GM19025 (cell line): ENCODE data around the gene CCR7.

Source experiments
- ATAC-seq: cut with Tn5 transposase; IDR thresholded peaks from one replicate; pipeline ENCODE4 v1.9.1; 2021; ENCODE audit warnings: mild to moderate bottlenecking, low read depth, moderate library complexity; ENCODE audit not compliant: unreplicated experiment

Gene CCR7

DNA sequence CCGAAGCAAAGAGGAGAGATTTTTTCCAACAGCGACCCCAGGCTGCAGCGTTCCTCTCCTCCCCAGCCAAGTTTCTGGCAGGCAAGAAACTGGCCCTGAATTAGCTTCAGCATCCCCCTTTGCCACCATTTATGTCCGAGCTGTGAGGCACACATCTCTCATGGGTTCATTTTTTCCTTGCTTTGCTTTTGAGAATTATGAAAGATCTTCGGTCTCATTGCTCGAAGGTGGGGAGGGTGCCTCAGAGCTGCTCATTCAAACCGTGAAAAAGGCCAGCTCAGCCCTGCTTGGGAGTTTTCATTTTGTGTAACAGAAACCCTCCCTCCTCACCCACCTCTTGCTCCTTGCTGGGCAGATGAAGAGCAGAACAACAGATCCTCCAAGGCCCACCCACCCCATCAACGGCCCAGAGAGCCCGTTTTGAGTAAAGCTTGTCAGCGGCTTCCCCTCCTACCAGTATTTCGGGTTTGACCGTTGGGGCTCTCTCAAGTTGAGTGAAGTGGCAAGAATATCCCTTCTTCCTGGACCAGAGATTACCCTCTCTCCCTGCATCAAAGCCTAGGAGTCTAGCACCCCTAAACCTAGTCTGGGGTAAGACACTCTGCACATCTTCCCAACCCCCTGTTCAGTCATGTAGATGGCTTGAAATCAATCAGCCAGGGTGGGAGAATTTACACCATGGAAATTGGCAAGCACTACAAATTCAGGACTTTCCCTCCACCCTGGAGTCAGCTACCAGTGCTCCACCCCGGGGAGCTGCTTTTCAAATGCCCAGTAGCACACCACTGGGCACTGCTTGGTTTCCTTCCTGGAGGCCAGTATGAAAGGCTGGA, 1.8 kb downstream of the CCR7 start:
- ATAC-seq = no peak

DNA sequence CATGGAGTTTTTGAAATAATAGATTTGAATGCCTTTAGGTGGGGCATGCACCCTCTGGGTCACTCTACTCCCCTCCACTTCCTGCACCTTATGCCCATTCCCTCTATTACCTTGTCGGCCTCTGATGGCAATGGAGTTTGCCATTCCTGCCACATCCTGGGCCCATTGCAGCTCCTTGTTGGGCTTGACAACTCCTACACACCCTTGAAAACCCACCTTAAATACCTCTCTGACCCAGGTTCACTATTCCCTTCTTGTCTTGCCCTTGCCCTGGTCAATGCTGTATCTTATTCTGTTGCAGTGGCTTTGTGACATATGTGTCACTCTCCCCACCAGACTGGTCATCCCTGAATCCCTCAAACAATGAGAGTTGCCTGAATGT, 2.4 kb downstream of the CCR7 start:
- ATAC-seq = no peak

DNA sequence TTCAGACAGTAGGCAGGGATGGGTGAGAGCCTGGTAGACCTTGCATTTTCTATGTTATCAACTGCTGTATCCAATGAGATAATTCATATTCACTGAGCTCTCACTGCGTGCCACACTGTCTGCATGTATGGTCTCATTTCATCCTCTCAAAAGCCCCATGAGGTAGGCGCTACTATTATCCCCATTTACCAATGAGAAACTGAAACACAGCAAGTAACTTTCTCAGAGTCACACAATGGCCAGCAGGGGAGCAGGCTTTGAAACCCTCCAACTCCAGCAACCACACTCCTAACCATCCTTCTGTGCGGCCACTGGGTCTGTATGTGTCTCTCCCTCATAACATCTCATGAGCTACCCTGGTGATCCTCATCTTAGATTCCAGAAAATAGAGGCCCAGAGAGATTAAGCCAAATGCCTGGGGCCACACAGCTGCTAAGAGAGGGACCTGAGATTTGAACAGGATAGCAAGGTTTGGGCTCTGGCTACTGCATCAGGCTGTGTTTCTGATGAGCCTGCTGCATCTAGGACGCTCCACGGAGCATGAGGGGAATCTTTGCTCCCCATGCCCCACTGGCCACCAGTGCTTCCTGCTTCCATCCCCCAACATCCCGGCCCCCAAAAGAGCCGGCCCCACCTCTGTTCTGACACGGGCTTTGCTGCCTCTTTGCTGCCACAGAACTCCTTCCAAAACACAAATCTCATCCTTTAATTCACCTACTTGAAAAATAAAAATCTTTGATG, 3.2 kb downstream of the CCR7 start:
- no peak for ATAC-seq

DNA sequence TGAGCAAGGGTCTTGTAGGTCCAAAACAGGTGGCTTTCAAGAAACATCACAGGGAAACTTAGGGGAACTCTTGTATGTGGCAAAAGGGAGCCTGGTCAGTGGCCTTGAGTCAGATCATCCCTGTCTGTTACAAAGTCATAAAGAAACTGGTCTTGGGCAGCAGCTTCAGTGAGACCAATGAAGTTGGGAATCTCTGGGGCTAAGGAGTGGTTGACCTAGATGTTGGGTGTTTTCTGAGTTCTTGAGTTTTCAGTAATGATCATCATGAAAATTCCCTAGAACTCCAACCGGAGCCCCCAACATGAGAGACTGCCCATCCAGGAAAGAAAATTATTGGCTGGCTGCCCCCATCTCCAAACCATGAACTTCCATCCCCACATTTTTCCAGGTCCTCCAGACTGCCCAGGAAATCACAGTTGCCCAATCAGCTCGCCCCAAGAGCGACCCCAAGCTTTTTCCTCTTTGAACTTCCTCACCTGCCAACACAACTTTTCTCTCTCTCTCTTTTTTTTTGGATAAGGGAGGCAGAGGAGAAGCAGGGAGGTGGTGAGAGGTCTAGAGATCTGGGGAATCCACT, 3.9 kb downstream of the CCR7 start:
- ATAC-seq = peak; percentile 29

DNA sequence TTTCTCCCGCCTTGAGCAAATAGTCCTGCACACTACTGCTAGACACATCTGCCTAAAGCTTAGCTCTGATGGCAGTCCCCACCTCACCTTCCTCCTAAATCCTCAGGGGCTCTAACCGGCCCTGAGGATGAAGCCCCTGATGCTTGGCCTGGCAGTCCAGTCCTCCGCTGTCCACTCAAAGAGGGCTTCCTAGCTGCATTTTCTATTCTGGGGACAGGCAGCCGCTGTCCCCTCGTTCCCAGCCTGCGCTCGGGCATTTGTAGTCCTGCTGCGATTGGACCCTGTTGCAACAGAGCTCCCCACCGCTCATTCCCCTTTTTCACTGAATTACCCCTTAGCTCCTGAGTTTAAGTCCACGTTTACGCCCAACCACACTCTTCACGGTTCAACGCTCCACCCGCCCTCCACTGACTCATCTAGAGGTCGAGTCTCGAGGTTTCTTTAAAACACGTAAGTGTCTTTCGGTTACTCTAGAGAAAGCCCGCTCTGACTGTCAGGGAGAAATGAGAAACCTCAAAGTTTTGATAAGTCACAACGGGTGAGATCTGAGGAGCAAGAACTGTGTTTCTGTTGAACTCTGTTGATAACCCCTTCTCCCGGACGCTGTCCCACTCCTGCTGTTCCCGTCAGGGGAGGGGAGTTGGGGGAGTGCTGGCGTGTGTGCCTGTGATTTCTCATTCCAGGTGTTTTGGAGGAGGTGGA, 4.5 kb downstream of the CCR7 start:
- peak; percentile 52 for ATAC-seq

DNA sequence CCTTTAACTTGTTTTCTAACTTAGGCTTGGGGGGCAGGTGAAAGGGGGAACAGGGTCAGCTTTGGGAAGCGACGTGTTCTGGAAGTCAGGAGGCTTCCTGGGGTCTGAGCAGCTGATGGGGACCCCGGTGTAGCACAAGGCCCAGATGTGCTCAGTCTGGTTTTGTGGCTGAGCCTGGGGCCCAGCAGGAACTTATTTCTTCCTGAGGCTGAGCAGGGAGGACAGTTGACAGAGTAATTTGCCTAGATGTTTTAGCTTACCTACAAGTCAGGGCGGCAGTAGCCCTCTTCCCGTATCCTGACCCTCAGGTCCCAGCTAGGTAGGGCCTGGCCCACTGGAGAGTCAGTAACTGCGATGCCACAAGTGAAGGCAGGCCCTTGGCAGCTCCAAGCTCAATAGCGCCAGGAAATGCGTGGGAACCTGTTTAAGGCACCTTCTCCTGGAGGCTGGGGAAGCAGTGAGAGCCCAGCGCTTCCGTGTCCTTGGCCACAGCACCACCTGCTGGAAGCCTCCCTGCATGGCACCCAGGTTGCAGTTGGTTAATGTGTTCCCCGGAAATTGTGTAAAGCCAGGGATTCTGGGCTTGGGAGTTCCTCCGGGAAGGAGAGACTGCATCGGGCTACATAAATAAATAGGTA, 5.2 kb downstream of the CCR7 start:
- ATAC-seq = no peak

DNA sequence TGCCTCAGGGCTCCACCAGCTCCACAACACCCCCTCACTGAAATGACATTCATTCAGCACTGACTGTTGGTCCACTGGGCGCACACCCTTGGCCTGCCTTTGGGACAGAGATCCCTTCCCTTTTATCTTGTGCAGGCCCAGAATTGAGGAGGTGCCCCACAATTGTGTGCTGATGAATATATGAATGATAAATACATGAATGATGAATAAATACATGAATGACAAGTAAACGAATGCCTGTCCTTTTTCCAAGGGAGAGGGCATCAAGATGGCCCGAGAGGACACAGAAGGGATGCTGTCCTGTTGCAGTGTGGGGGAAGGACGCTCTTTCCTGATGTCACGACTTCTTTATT, 5.7 kb downstream of the CCR7 start:
- no peak for ATAC-seq

DNA sequence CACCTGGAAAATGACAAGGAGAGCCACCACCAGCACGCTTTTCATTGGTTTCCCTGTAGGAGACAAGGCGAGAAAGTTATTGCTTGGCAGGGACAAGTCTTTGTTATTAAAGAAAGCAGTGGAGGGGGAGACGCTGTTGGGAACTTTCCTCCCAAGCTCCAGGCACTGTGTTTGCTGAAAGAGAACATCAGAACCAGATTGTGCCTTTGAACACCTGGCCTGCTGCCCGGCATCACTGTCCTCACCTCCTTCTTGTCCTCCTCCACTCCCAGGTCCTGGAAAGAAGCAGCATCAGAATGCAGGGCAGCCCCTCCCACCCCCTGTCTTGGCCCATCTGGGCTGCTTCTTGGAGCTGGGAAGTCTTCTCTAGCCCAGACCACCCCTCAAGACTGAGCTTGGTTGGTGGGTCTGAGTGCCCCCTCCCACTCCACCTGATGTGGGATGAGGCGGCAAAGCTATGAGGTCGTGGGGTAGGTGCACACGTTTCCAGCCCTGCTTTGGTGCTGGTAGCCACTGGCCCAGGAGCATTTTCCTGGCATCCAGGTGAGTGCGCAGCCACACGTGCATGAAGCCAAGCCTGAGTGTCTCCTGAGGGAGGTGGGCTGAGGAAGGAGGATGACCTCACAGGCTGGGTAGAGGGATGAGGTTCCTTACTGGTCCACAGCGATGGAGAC, 6.2 kb downstream of the CCR7 start:
- ATAC-seq = no peak

DNA sequence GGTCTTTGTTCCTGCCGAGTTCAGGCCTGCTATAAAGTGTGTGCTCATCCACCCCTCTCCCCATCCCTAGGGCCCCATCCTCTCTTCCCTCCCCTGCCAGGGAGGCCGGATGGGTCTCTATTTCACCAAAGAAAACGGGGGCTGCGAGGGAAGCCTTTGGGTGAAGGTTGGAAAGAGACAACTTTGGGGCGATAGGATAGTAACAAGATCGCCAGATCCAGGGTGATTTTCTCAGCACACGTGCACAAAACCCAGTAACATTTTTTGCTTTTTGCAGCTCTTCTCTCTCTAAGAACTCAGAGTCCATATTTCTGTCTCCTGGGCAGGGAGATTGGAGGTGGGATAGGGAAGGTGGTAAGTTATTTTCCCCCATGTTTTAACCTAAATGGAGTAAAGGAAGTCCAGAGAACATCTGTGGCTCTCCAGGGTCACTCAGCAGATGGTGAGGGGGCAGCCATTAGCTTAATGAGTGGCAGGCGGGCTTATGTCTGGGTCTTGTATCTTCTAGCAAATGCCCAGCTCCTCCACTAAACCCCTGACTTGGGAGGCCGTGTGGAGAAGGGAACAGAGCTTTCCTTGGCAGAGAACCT, 6.9 kb downstream of the CCR7 start:
- no peak for ATAC-seq

DNA sequence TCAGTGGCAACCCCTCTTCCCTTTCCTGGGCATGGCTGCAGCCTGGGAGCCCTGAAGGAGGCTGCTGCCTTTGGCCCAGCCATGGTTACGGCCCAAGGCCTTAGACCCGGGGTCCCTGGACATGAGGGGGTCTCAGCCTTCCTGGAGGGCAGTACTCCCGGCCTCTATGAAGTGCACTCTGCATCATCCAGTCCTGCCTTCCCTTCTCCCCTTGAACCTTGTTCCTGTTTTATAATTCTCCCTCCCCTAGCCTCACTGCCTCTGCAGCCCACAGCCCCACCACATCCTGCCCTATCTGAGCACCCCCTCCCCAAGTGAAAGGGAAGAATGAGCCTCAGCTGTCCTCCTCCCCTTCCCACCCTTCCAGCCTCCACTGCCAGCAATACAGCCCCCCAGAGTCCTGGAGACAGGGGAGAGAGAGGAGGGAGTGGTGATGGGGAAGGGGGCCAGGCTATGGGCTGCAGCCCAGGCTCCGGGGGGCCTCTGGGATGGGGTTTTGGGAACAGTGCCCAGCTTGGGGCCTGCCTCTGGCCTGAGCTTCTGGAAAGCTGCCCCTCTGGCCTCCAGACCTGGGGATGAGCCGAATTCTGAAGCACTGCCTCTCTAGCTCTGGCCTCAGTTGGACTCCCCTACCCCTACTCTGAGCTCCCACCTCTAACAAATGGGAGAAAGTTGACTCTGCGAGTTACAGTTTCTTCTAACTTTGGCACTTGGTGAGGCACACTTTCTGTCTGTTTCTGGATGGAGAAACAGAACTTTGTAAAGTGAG, 7.6 kb downstream of the CCR7 start:
- no peak for ATAC-seq

DNA sequence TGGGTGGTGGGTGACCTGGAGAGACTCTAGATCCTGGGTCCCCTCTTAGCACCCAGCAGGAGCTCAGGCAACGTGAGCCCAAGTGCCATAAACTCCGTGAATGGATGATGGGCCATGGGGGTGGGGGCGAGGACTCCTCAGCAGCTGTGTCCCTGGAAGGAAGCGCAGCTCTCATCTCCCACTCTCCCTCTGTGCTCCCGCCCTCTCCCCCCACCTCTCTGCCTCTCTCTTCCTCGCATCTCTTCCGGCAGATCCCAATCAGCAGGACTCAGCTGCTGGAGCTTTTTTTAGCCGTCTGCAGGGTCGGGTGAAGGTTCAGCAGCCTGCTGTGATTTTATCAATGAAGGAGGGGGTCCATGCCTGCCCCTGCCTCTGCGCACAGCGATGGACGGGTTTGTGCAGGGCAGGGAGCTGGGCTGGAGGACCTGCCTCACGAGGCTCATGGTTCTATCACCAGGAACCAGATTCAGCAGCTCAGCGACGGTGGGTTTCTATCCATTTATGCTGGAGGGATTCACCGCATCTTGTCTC, 8.3 kb downstream of the CCR7 start:
- ATAC-seq = no peak

DNA sequence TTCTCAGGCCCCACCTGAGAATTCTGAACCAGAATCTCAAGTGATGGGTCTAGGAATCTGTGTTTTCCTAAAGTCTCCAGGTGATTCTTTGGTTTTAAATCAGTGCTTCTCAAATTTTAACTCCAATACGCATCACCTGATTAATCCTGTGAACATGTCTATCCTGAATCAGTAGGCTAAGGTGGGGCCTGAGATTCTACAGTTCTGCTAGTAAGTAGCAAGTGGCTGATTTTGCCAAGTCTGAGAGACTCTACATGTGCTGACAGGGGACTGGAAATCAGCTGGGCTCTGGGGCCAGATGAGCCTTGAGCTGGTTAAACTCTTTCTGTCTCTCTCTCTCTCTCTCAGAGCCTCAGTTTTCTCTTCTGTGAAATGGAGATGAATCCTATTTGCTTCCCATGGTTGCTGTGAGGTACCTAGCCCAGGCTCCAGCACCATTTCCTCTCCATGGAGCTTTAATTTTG, 9.0 kb downstream of the CCR7 start:
- ATAC-seq = no peak

DNA sequence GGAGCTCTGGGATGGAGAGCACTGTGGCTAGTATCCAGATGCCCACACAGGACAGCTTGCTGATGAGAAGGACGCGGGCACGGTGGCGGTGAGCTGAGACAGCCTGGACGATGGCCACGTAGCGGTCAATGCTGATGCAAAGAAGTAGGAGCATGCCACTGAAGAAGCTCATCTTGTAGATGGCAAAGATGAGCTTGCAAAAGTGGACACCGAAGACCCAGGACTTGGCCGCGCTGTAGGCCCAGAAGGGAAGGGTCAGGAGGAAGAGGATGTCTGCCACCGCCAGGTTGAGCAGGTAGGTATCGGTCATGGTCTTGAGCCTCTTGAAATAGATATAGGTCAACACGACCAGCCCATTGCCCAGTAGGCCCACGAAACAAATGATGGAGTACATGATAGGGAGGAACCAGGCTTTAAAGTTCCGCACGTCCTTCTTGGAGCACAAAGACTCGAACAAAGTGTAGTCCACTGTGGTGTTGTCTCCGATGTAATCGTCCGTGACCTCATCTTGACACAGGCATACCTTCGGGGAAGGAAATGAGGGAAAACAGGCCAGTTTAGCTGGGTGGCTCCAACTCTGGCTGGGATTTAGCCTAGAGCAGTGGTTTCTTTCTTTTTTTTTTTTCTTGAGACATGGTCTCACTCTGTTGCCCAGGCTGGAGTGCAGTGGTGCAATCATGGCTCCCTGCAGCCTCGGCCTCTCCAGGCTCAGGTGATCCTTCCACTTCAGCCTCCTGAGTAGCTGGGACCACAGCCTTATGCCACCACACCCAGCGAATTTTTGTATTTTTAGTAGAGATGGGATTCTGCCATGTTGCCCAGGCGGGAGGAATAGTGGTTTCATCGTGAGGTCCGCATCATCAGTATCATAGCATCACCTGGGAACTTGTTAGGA, 9.7 kb downstream of the CCR7 start:
- ATAC-seq = no peak

DNA sequence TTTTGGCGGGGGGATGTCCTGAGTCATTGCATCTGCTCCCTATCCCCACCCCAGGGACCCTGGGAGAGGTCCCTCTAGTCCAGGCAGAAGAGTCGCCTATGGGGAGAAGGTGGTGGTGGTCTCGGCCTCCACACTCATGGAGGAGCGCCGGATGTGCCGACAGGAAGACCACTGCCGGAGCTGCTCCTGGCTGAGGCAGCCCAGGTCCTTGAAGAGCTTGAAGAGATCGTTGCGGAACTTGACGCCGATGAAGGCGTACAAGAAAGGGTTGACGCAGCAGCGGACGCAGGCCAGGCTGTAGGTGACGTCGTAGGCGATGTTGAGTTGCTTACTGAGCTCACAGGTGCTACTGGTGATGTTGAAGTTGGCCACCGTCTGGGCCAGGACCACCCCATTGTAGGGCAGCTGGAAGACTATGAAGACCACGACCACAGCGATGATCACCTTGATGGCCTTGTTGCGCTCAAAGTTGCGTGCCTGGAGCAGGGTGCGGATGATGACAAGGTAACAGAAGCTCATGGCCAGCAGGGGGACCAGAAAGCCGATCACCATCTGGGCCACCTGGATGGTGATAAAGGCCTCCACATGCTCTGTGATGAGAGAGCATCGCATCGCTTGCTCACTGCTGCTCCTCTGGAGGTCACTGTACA, 10.5 kb downstream of the CCR7 start:
- ATAC-seq = no peak

DNA sequence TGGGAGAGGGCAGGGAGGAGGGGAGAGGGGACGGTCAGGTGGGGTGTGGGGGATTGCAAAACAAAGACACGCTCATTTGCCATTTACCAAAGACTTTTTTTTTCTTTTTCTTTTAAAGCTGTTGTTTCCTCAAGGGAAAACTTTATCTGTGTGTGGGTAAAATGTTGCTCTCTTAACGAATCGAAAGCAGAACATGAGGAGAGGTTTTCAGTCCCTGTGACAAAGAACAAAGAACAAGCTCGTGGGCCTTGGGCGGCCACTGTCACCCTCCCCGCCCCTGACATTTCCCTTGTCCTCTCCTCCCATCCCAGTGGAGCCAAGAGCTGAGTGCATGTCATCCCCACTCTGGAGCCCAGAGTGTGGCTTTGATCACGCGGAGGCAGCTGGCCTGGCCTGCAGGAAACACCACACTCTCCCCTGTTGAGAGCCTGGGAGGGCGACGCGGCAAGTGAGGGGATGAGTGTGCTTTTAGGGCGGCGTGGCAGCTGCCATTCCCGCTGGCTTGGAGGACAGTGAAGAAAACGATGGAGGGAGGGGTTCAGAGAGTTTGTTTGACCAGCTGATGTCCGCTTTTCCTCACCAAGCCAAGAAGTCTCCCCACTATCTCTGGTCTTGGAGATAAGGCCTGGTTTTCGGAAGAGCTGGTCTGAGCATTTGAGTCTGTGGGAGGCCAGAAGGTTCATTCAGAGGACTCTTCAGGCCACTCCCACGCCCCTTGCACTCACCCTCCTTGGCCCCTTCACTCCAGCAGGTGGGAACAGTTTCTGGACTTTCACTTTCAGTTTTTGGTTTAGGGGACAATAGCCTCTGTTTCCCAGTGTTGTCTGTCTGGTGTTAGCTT, 11.4 kb downstream of the CCR7 start:
- no peak for ATAC-seq
